K562 (cell line): ENCODE data around the gene CREB3L2. TPM values are rescaled to one million over a fixed set of nuclear protein-coding genes. Genes with fewer than 3 reads are reported as not detected.

Experiments
- ATAC-seq: fragments of 200-7000 bp; cut with Tn5 transposase; 3 replicates; pipeline ENCODE4 v1.9.1; 2020; ENCODE audit warnings: moderate library complexity
- BruUV-seq: library from RNA; stranded (reverse); fragments of 400-500 nt; replicated peaks from 2 replicates; lab custom pipeline; 2021; lab: Mats Ljungman, UMichigan
- CTCF ChIA-PET: fragments of 300-600 bp; formaldehyde crosslinking; extraction: SDS; loops from one replicate; lab custom pipeline; 2021; ENCODE audit warnings: low intra/inter-chr PET ratio; lab: Yijun Ruan, JAX
- POLR2A ChIA-PET: fragments of 300-600, 350-650 bp; sonication (Branson Sonifier 250); formaldehyde crosslinking; extraction: SDS; loops from one replicate; lab custom pipeline; 2021; ENCODE audit warnings: antibody characterized with exemption, inconsistent platforms; lab: Yijun Ruan, JAX
- DNase-seq, 4 experiments: peaks; one replicate each; pipeline versions ENCODE4 v3.0.0 to v3.0.0-alpha.2; 2011 to 2018; ENCODE audit warnings: low spot score in 3 of 4, mixed read lengths in 3 of 4; ENCODE audit errors: extremely low read depth in 1 of 4
- FAIRE-seq: peaks from 2 replicates; lab custom pipeline; 2011; peaks lifted over from hg19 to GRCh38; lab: Jason Lieb, UNC
- H2AFZ ChIP-seq: 2 replicates; pipeline ENCODE4 v1.6.0; 2011; ENCODE audit warnings: low read depth, low read length, control low read depth, inconsistent platforms
- H3K27ac ChIP-seq: fragments of 200-600 bp; 3 replicates; pipeline ENCODE4 v1.8.0; 2011; ENCODE audit warnings: low read depth, mild to moderate bottlenecking, control low read depth, inconsistent platforms, low read length, moderate library complexity, mixed read lengths; ENCODE audit errors: extremely low read depth
- H3K27me3 ChIP-seq, 2 experiments: fragments of 300-600 bp in 1 of 2; 2 replicates in 1 of 2; 3 replicates in 1 of 2; pipeline versions ENCODE4 v1.6.0 to v1.8.0; 2011; ENCODE audit warnings: inconsistent platforms in 2 of 2, low read length in 2 of 2, mild to moderate bottlenecking in 1 of 2, mixed read lengths in 1 of 2, moderate library complexity in 1 of 2; ENCODE audit not compliant: control insufficient read depth in 2 of 2, insufficient read depth in 2 of 2
- H3K36me3 ChIP-seq: fragments of 300-600 bp; 3 replicates; pipeline ENCODE4 v1.8.0; 2011; ENCODE audit warnings: mild to moderate bottlenecking, low read length, inconsistent platforms; ENCODE audit not compliant: control insufficient read depth, insufficient read depth
- H3K4me1 ChIP-seq, 2 experiments: fragments of 200-600 bp in 1 of 2; replicated peaks in 1 of 2; 2 replicates in 1 of 2; 3 replicates in 1 of 2; pipeline versions ENCODE4 v1.5.1 to v1.8.0; 2011; ENCODE audit warnings: inconsistent platforms in 2 of 2, low read length in 2 of 2, mild to moderate bottlenecking in 1 of 2, mixed read lengths in 1 of 2, moderate library complexity in 1 of 2; ENCODE audit not compliant: control insufficient read depth in 2 of 2, insufficient read depth in 2 of 2
- H3K4me2 ChIP-seq: 2 replicates; pipeline ENCODE4 v1.6.1; 2011; ENCODE audit warnings: low read length, control low read depth, inconsistent platforms, mixed read lengths; ENCODE audit not compliant: insufficient read depth
- H3K4me3 ChIP-seq: fragments of 200-600 bp; sonication (generic), shearing (Covaris generic); 2 replicates; pipeline ENCODE4 v1.5.1; 2016; ENCODE audit warnings: control low read depth, inconsistent platforms
- H3K79me2 ChIP-seq: fragments of 200-600 bp; 3 replicates; pipeline ENCODE4 v1.8.0; 2011; ENCODE audit warnings: low read length, inconsistent platforms; ENCODE audit not compliant: control insufficient read depth, insufficient read depth
- H3K9ac ChIP-seq, 2 experiments: 2 replicates each; pipeline versions ENCODE4 v1.6.0 to v1.6.1; 2011; ENCODE audit warnings: low read depth in 2 of 2, low read length in 2 of 2, control low read depth in 1 of 2, inconsistent platforms in 1 of 2, mild to moderate bottlenecking in 1 of 2, mixed read lengths in 1 of 2; ENCODE audit not compliant: insufficient read depth in 1 of 2
- H3K9me1 ChIP-seq: one replicate; pipeline ENCODE4 v1.6.0; 2011; ENCODE audit warnings: inconsistent platforms, mild to moderate bottlenecking, low read length, moderate library complexity; ENCODE audit not compliant: control insufficient read depth, insufficient read depth
- H3K9me3 ChIP-seq: replicated peaks from 2 replicates; pipeline ENCODE4 v1.5.1; 2011; ENCODE audit warnings: low read depth, low read length, inconsistent platforms; ENCODE audit not compliant: control insufficient read depth, insufficient read depth
- H4K20me1 ChIP-seq: replicated peaks from 2 replicates; pipeline ENCODE4 v1.6.1; 2011; ENCODE audit warnings: low read length, inconsistent platforms, mixed read lengths; ENCODE audit not compliant: control insufficient read depth, insufficient read depth
- ATF7 ChIP-seq: fragments of 450-650 bp; IDR thresholded peaks from 2 replicates; pipeline ENCODE4 v1.7.1; 2014; ENCODE audit warnings: mild to moderate bottlenecking, moderate library complexity
- BHLHE40 ChIP-seq: IDR thresholded peaks from 2 replicates; pipeline ENCODE4 v1.6.1; 2011; ENCODE audit warnings: low read length, improper control_type of control experiment
- CC2D1A ChIP-seq: fragments of 450-650 bp; IDR thresholded peaks from 2 replicates; pipeline ENCODE4 v1.6.1; 2017; ENCODE audit warnings: mild to moderate bottlenecking
- FOSL1 ChIP-seq: fragments of 200-800 bp; sonication (Bioruptor generic); conservative IDR thresholded peaks from 2 replicates; pipeline ENCODE4 v1.6.1; 2016; ENCODE audit warnings: missing genetic modification characterization, missing compliant biosample characterization
- HES1 ChIP-seq: fragments of 450-650 bp; IDR thresholded peaks from 2 replicates; pipeline ENCODE4 v1.6.1; 2016; ENCODE audit warnings: low read depth, mild to moderate bottlenecking, moderate library complexity
- JUND ChIP-seq, 2 experiments: IDR thresholded peaks; 2 replicates in 1 of 2; 3 replicates in 1 of 2; pipeline ENCODE4 v1.6.1; 2011; ENCODE audit warnings: borderline replicate concordance in 2 of 2, low read depth in 2 of 2, low read length in 2 of 2, improper control_type of control experiment in 1 of 2, missing biosample characterization in 1 of 2, missing genetic modification characterization in 1 of 2, missing genetic modification reagents in 1 of 2
- RERE ChIP-seq: sonication (generic); formaldehyde crosslinking; IDR thresholded peaks from 2 replicates; pipeline ENCODE4 v1.8.0; 2023; ENCODE audit warnings: missing genetic modification reagents, mild to moderate bottlenecking, borderline replicate concordance
- SMARCA4 ChIP-seq: fragments of 450-650 bp; IDR thresholded peaks from 2 replicates; pipeline ENCODE4 v1.6.1; 2016
- ZC3H4 ChIP-seq: sonication (generic); formaldehyde crosslinking; IDR thresholded peaks from 2 replicates; pipeline ENCODE4 v1.9.0; 2021; ENCODE audit warnings: missing genetic modification reagents, borderline replicate concordance
- ZMIZ1 ChIP-seq, 2 experiments: fragments of 150-350 bp in 1 of 2; IDR thresholded peaks; 2 replicates each; pipeline ENCODE4 v1.6.1; 2012 to 2016; ENCODE audit warnings: low read depth in 2 of 2, low read length in 2 of 2, mild to moderate bottlenecking in 1 of 2, moderate library complexity in 1 of 2
- ZNF384 ChIP-seq: IDR thresholded peaks from 2 replicates; pipeline ENCODE4 v1.6.1; 2012; ENCODE audit warnings: low read depth, low read length, improper control_type of control experiment
- WGBS: fragments of 100-300 bp; shearing (Covaris generic); methylation state at CpG from one replicate; pipeline ENCODE4 v1.1.6; 2016; ENCODE audit warnings: low coverage, mixed read lengths; ENCODE audit not compliant: insufficient coverage; ENCODE audit errors: missing lambda C conversion rate; 5-methylcytosine and 5-hydroxymethylcytosine counted together
- in situ Hi-C: fragments of 300-500 bp; cut with MboI; formaldehyde crosslinking; loops from 4 replicates; pipeline ENCODE4 v1.15.0; 2018; ENCODE audit warnings: inconsistent platforms, mixed read lengths
- intact Hi-C: fragments of 100-400 bp; cut with micrococcal nuclease; formaldehyde crosslinking; loops from 2 replicates; pipeline ENCODE4 v1.14.2; 2022
- polyA plus RNA-seq, 8 experiments: library from polyadenylated mRNA; depleted of rRNA in 4 of 8; stranded (reverse) in 5 of 8; unstranded in 3 of 8; fragments of >200 nt; fragmentation: Nextera tagmentation in 2 of 8; fragmentation: Illumina TruSeq in 1 of 8; extraction: Ambion mirVana in 2 of 8; extraction: Trizol in 1 of 8; gene quantifications; 2 replicates each; pipeline versions ENCODE4 v1.2.1 to v1.2.3, GENCODE V29; 2011 to 2014; ENCODE audit warnings: inconsistent platforms in 1 of 8, missing spikeins in 1 of 8
- total RNA-seq, 7 experiments: library from RNA; depleted of rRNA in 6 of 7; stranded (reverse); fragments of >200 nt in 6 of 7; fragmentation: Illumina TruSeq in 2 of 7; extraction: Trizol in 2 of 7; gene quantifications; 2 replicates each; pipeline versions ENCODE4 v1.2.1 to v1.2.3, GENCODE V29; 2011 to 2021; ENCODE audit warnings: low replicate concordance in 1 of 7

Gene CREB3L2
- total and polyA plus RNA-seq, 9 of the 15 experiments (the other 6 are each of a cell fraction or from before 2014, with no cell fraction given) = 7.1 to 45.6 (median 15.8) TPM

GRCh38 chr7:138030679-138031351 is 28.9 kb upstream of the CREB3L2 start:
- POLR2A ChIA-PET = interaction anchor here (0.6 to 0.8 kb wide), 3 partner anchors 8 to 18 kb away, joined by 3 to 4 read pairs (median 3); no protein-coding TSS in a partner anchor
- WGBS = 10% methylated on average over 7 of the region's 7 CpGs
- BruUV-seq = no TSS peak
- no peak for DNase-seq
- intact Hi-C loops (no loop called here), in situ Hi-C loops (no loop called here)
- no peak overlapping the region for H3K27ac ChIP-seq
- H3K79me2 ChIP-seq = no peaks in the 10 kb centered on the region
- no peaks in the 10 kb centered on the region for H3K9me1 ChIP-seq
- peak overlapping the region; percentile 18 for H2AFZ ChIP-seq
- H3K36me3 ChIP-seq = no peaks in the 10 kb centered on the region
- no peaks in the 10 kb centered on the region; a peak in 2 of 5 replicates for H3K4me1 ChIP-seq
- no peaks in the 10 kb centered on the region for H3K9me3 ChIP-seq
- H3K4me3 ChIP-seq = no peak overlapping the region
- ATAC-seq = peak; percentile 52; the same call in 2 of the 3 replicates
- H4K20me1 ChIP-seq = no peaks in the 10 kb centered on the region
- no peaks in the 10 kb centered on the region; a peak in 1 of 5 replicates for H3K27me3 ChIP-seq
- CTCF ChIA-PET = no interaction called here
- no peak for FAIRE-seq
- H3K4me2 ChIP-seq = no peak overlapping the region
- no peak overlapping the region for H3K9ac ChIP-seq
- 0 out of 2 replicates have a peak, but pooled peaks have one; percentile 39 for TF ChIP-seq HES1
- TF ChIP-seq ATF7 = peak; percentile 51
- TF ChIP-seq SMARCA4 = peak; percentile 43; the same call in 1 of the 2 replicates
- peak; percentile 74 for TF ChIP-seq FOSL1 (tag)
- no peak for TF ChIP-seq CC2D1A
- TF ChIP-seq ZNF384 = 0 out of 2 replicates have a peak, but pooled peaks have one; percentile 10
- peak; percentile 91 for TF ChIP-seq BHLHE40
- TF ChIP-seq RERE (CRISPR knock-in tag) = no peak
- no peak for TF ChIP-seq ZC3H4 (CRISPR knock-in tag)
- TF ChIP-seq JUND (IDR thresholded peaks at IDR 0.05; ENCODE audit: borderline replicate concordance, low read depth, low read length) = peak; percentile 76; the same call in 1 of the 2 replicates
- peak; percentile 50; the same call in 1 of the 3 replicates for TF ChIP-seq JUND (tag; IDR thresholded peaks at IDR 0.05; ENCODE audit: borderline replicate concordance, low read depth, low read length)
- TF ChIP-seq ZMIZ1 (IDR thresholded peaks at IDR 0.05; ENCODE audit: low read depth in 2 of 2, low read length in 2 of 2) = no peak
